Measurements from ENCODE around the gene MAP4K2. TPM values are rescaled to one million over a fixed set of nuclear protein-coding genes. Genes with fewer than 3 reads are reported as not detected.
A peak's percentile ranks its signal among the peaks of the same experiment; 100 is the strongest.

MAP4K2 gene
- total RNA-seq, 5 donors from 2014 or later (not counting 1 experiment from before 2014, with no cell fraction given) = 80.9 to 131 (median 102) TPM

DNA sequence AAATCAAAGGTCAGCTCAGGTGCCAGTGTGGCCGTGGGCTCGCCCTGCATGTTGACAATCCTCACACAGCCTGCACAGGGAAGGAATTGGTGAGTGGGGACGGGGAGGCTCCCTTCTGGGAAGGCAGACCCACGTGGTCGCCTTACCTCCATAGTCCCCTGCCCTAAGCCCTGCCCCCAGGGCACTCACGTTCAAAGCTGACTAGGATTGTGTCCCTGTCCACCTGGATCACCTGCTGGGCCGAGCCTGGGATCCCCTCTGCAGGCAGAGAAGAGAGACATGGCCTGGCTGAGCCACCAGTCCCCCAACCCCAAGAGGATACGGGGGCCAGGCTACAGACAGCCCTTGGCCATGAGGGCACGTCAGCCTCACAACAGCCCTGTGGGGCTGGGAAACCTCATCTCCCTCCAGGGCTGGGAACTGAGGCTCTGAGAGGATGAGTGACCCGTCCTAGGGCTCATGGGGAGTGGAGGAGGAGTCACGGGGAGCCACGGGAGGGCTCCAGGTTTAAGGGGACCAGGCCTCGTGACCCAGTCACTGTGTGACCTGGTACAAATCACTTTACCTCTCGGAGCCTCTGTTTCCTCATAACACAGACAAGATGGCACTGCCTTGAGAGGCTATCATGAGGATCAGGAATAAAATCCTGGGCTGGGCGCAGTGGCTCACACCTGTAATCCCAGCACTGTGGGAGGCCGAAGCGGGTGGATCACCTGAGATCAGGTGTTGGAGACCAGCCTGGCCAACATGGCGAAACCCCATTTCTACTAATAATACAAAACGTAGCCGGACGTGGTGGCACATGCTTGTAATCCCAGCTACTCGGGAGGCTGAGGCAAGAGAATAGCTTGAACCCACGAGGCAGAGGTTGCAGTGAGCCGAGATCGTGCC, 12.6 kb downstream of the MAP4K2 start:
- CTCF ChIA-PET = no interaction called here
- H3K36me3 ChIP-seq (ENCODE audit: control insufficient read depth in 2 of 2, extremely low read depth in 1 of 2, insufficient read depth in 1 of 2, low read length in 1 of 2) = peaks cover 29 to 44% of the 10 kb centered on the region in 2 donors

DNA sequence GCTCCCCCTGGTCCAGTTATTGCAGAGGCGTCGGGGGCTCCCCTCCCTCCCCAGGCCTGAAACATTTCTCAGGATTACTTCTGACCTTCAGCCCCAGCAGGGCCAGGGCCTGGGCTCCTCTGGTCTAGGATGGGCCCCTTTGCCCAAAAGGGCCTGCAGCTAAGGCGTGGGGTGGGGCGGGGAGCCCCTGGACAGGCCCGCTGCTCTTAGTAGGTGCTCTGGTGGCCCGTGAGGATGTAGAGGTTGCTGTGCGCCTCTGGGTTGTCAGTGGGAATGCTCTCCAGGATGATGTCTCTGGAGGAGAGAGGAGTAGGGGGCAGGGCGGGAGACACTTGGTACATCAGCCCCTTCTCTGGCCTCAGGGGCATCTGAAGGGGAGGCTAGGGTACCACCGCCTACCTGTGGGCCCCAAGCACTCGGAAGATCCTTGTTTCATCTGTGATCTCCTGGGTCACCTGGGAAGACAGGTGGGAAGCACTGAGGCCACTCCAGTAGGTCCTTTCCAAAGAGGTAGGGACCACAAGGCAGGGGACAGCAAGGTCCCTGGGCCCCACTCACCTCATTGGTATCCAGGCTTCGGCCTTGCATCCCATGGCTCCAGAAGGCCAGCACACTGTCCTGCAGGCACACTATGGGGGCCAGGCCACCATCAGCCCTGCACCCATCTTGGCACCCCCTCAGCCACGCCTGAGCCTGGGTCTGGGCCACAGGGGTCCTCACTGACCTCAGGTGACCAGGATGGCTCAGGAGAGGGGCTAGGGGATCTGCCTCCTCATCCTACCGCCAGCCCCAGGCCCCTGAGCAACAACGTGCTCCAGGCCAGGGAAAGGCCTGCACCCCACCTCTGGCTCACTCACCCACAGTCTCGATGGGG, 13.4 kb downstream of the MAP4K2 start:
- peaks cover 12% of the 10 kb centered on the region for H3K36me3 Mint-ChIP-seq
- H3K27me3 ChIP-seq (replicated peaks in 1 of 2; ENCODE audit: control insufficient read depth in 2 of 2, extremely low read depth in 1 of 2, insufficient read depth in 2 of 2, low read length in 1 of 2) = no peaks in the 10 kb centered on the region
- H3K4me3 ChIP-seq (ENCODE audit: control insufficient read depth in 1 of 2, extremely low read depth in 1 of 2, low read length in 1 of 2) = no peak overlapping the region
- H3K27me3 Mint-ChIP-seq = no peaks in the 10 kb centered on the region
- H3K9me3 ChIP-seq = no peaks in the 10 kb centered on the region
- ATAC-seq (replicated peaks in 1 of 4) = no peak
- H3K27ac ChIP-seq (ENCODE audit: low read length) = no peak overlapping the region
- CTCF ChIA-PET = no interaction called here
- peaks cover 18 to 19% (median 18%) of the 10 kb centered on the region in 3 donors for H3K4me1 Mint-ChIP-seq
- H3K4me3 Mint-ChIP-seq = no peak overlapping the region
- POLR2A ChIA-PET = no interaction called here
- H3K27ac Mint-ChIP-seq = peak overlapping the region in 1 of 2 donors; percentile 48
- H3K4me1 ChIP-seq (ENCODE audit: control insufficient read depth in 1 of 2, extremely low read depth in 1 of 2, insufficient read depth in 2 of 2, low read length in 2 of 2) = peaks cover 4 to 21% of the 10 kb centered on the region in 2 experiments
- no peaks in the 10 kb centered on the region for H3K9me3 Mint-ChIP-seq
- H3K36me3 ChIP-seq (ENCODE audit: control insufficient read depth in 2 of 2, extremely low read depth in 1 of 2, insufficient read depth in 1 of 2, low read length in 1 of 2) = peaks cover 29 to 42% of the 10 kb centered on the region in 2 donors
- WGBS (ENCODE audit: insufficient coverage) = 94% methylated on average over 12 of the region's 15 CpGs
- DNase-seq = no peak

More for the DNA sequence above, 12.6 kb downstream of the MAP4K2 start:
- H3K4me1 Mint-ChIP-seq = peaks cover 22 to 25% (median 23%) of the 10 kb centered on the region in 3 donors
- H3K27me3 Mint-ChIP-seq = no peaks in the 10 kb centered on the region
- peaks cover 16% of the 10 kb centered on the region for H3K36me3 Mint-ChIP-seq
- H3K9me3 ChIP-seq = no peaks in the 10 kb centered on the region
- no peak overlapping the region for H3K4me3 ChIP-seq (ENCODE audit: control insufficient read depth in 1 of 2, extremely low read depth in 1 of 2, low read length in 1 of 2)
- POLR2A ChIA-PET = no interaction called here
- ATAC-seq (replicated peaks in 1 of 4) (no peak), DNase-seq (no peak)
- peaks cover 4 to 24% of the 10 kb centered on the region in 2 experiments for H3K4me1 ChIP-seq (ENCODE audit: control insufficient read depth in 1 of 2, extremely low read depth in 1 of 2, insufficient read depth in 2 of 2, low read length in 2 of 2)
- H3K27ac Mint-ChIP-seq = peak overlapping the region in 1 of 2 donors; percentile 52
- H3K27me3 ChIP-seq (replicated peaks in 1 of 2; ENCODE audit: control insufficient read depth in 2 of 2, extremely low read depth in 1 of 2, insufficient read depth in 2 of 2, low read length in 1 of 2) = no peaks in the 10 kb centered on the region
- H3K9me3 Mint-ChIP-seq = no peaks in the 10 kb centered on the region
- H3K4me3 Mint-ChIP-seq = no peak overlapping the region
- WGBS (ENCODE audit: insufficient coverage) = 90% methylated on average over 10 of the region's 25 CpGs
- no peak overlapping the region for H3K27ac ChIP-seq (ENCODE audit: low read length)

DNA sequence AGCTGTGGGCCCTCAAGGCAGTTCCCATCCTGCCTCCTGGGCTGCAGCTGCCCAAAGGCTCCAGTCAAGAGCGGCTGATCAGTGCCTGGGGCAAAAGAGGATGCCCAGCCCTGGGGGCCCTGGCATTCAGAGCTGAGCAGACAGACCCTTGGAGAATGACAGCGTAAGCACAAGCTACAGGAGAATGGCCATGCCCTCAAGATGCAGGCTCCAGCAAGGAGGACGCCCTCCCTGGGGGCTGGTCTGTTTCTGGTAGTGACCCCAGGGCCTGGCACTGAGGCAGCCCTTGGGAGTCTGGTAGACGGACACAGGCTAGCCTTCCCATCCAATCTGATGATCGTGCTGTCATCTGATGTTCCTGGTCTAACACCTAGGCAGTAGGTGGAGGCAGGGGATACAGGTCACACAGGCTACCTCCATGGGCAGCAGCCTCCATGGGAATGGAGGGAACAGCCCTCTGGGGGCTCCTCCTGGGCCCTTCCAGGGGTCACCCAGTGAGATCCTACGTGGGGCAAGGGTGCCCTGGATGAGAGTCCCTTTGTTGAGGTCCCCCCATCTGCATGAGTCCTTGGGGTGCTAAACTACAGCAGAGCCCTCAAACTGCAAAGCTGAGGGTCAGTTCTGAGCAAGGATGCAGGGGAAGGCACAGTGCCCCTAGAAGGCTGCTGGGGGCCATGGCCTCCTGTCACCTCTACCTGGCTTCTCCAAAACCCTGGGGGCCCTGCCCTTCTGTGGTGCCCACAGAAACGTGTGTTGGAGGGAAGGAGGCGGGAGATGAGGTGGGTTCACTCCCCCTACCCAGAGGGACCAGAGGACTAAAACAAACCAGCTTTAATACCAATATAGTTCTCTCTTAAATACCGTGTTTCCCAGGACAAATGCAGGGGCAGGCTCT, 14.4 kb downstream of the MAP4K2 start:
- H3K36me3 Mint-ChIP-seq = peaks cover 10% of the 10 kb centered on the region
- no peaks in the 10 kb centered on the region for H3K27me3 Mint-ChIP-seq
- no peak overlapping the region for H3K4me3 Mint-ChIP-seq
- no peaks in the 10 kb centered on the region for H3K27me3 ChIP-seq (replicated peaks in 1 of 2; ENCODE audit: control insufficient read depth in 2 of 2, extremely low read depth in 1 of 2, insufficient read depth in 2 of 2, low read length in 1 of 2)
- no peak overlapping the region for H3K27ac ChIP-seq (ENCODE audit: low read length)
- H3K4me3 ChIP-seq (ENCODE audit: control insufficient read depth in 1 of 2, extremely low read depth in 1 of 2, low read length in 1 of 2) = no peak overlapping the region
- H3K4me1 ChIP-seq (ENCODE audit: control insufficient read depth in 1 of 2, extremely low read depth in 1 of 2, insufficient read depth in 2 of 2, low read length in 2 of 2) = peaks cover 4 to 14% of the 10 kb centered on the region in 2 experiments
- DNase-seq (no peak), ATAC-seq (replicated peaks in 1 of 4) (peak in 1 of 4 experiments; percentile 5)
- H3K9me3 ChIP-seq = no peaks in the 10 kb centered on the region
- WGBS (ENCODE audit: insufficient coverage) = 96% methylated on average over 4 of the region's 9 CpGs
- ChIA-PET CTCF (interaction anchor here in 1 of 2 donors (0.6 to 1.0 kb wide), 2 partner anchors 12 to 90 kb away, joined by 3 to 5 read pairs; partner anchors contain the start of gene EHD1), POLR2A (no interaction called here)
- H3K36me3 ChIP-seq (ENCODE audit: control insufficient read depth in 2 of 2, extremely low read depth in 1 of 2, insufficient read depth in 1 of 2, low read length in 1 of 2) = peaks cover 29 to 37% of the 10 kb centered on the region in 2 donors
- no peak overlapping the region for H3K27ac Mint-ChIP-seq
- no peaks in the 10 kb centered on the region for H3K9me3 Mint-ChIP-seq
- peaks cover 9% of the 10 kb centered on the region in 3 donors for H3K4me1 Mint-ChIP-seq

DNA sequence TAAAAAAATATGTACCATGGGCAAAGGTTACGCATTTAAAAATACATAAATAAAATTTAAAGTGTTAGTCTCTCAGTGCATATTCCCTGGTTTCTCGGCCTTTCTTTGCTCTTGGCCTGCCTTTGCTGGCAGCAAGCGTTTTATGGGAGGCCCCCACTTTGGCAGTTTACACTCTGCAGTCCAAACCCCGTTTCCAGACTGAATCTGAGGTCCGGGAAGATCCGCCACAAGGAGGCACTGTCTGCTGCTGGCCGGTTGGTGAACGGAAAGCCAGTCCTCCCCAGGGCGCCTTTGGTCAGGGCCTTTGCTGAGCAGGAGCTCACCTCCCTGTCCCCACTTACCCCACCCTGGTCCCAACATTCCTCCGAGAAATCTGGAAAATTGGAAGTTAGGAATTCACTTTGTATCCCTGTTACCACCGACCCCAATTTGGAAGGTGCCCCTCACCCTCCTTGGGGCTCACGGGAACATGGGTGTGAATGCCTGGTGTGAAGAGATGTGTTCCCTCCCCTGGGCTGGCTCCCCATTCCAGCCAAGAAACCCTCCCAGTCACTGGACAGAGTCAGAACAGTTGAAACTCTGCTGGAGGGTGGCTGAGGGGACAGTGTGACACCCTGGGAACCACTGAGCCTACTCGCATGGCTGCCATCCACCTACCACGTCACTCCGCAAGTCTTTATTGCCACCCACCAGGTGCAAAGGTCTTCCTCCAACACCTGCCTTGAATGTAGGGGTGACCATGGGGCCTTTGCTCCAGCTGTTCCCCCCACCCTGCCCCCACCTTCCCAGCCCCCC, 15.3 kb downstream of the MAP4K2 start:
- ChIA-PET CTCF (interaction anchor here in 1 of 2 donors (0.6 to 1.0 kb wide), 2 partner anchors 13 to 91 kb away, joined by 3 to 5 read pairs; partner anchors contain the start of gene EHD1), POLR2A (no interaction called here)
- Histone ChIP-seq H3K27me3 (replicated peaks in 1 of 2; ENCODE audit: control insufficient read depth in 2 of 2, extremely low read depth in 1 of 2, insufficient read depth in 2 of 2, low read length in 1 of 2) (no peaks in the 10 kb centered on the region), H3K36me3 (ENCODE audit: control insufficient read depth in 2 of 2, extremely low read depth in 1 of 2, insufficient read depth in 1 of 2, low read length in 1 of 2) (peaks cover 29 to 36% of the 10 kb centered on the region in 2 donors), H3K4me1 (ENCODE audit: control insufficient read depth in 1 of 2, extremely low read depth in 1 of 2, insufficient read depth in 2 of 2, low read length in 2 of 2) (peaks cover 0 to 7% of the 10 kb centered on the region in 2 experiments), H3K27ac (ENCODE audit: low read length) (peak overlapping the region; percentile 15), H3K4me3 (ENCODE audit: control insufficient read depth in 1 of 2, extremely low read depth in 1 of 2, low read length in 1 of 2) (no peak overlapping the region), H3K9me3 (no peaks in the 10 kb centered on the region)
- H3K4me1 Mint-ChIP-seq = peaks cover under 1 to 7% (median 7%) of the 10 kb centered on the region in 3 donors
- peaks cover 10% of the 10 kb centered on the region for H3K36me3 Mint-ChIP-seq
- DNase-seq (peak in 25 of 35 experiments; percentile 35 to 73 (median 54)), ATAC-seq (replicated peaks in 1 of 4) (peak; percentile 56 to 80 (median 66))
- H3K27me3 Mint-ChIP-seq = no peaks in the 10 kb centered on the region
- no peak overlapping the region for H3K4me3 Mint-ChIP-seq
- 54% methylated on average over 4 of the region's 15 CpGs for WGBS (ENCODE audit: insufficient coverage)
- no peaks in the 10 kb centered on the region for H3K9me3 Mint-ChIP-seq
- H3K27ac Mint-ChIP-seq = peak overlapping the region; percentile 55 to 81

DNA sequence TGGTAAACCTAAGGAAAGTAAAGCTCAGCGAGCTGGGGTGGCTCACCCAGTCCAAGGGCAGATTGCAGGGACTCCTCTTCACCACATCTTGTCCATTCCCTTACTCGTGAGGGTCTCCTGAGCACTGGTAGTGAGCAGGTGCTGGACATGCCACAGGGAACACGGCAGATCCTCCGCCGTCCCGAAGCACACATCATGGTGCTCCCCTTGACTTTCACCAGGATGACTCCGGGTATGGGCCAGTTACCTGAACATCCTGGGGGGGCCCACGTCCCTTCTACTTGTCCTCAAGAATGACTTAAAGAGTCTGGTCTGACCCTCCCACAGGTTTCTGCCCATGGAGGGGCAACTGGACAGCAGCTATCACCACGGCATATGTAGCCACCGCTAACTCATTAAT, 16.7 kb downstream of the MAP4K2 start:
- Mint-ChIP-seq H3K4me1 (peaks cover 0 to 11% (median 10%) of the 10 kb centered on the region in 3 donors), H3K9me3 (no peaks in the 10 kb centered on the region), H3K4me3 (no peak overlapping the region), H3K36me3 (peaks cover 10% of the 10 kb centered on the region), H3K27me3 (no peaks in the 10 kb centered on the region), H3K27ac (no peak overlapping the region)
- Histone ChIP-seq H3K27me3 (replicated peaks in 1 of 2; ENCODE audit: control insufficient read depth in 2 of 2, extremely low read depth in 1 of 2, insufficient read depth in 2 of 2, low read length in 1 of 2) (no peaks in the 10 kb centered on the region), H3K4me3 (ENCODE audit: control insufficient read depth in 1 of 2, extremely low read depth in 1 of 2, low read length in 1 of 2) (no peak overlapping the region), H3K27ac (ENCODE audit: low read length) (no peak overlapping the region), H3K36me3 (ENCODE audit: control insufficient read depth in 2 of 2, extremely low read depth in 1 of 2, insufficient read depth in 1 of 2, low read length in 1 of 2) (peaks cover 22 to 32% of the 10 kb centered on the region in 2 donors), H3K4me1 (ENCODE audit: control insufficient read depth in 1 of 2, extremely low read depth in 1 of 2, insufficient read depth in 2 of 2, low read length in 2 of 2) (peaks cover 0 to 7% of the 10 kb centered on the region in 2 experiments), H3K9me3 (no peaks in the 10 kb centered on the region)
- WGBS (ENCODE audit: insufficient coverage) = 97% methylated on average over 6 of the region's 10 CpGs
- ChIA-PET CTCF (no interaction called here), POLR2A (no interaction called here)
- no peak for ATAC-seq (replicated peaks in 1 of 4)
- no peak for DNase-seq

All from T-cell (primary cell).